ENCODE results near the gene LINC00305.

Gene LINC00305

DNA sequence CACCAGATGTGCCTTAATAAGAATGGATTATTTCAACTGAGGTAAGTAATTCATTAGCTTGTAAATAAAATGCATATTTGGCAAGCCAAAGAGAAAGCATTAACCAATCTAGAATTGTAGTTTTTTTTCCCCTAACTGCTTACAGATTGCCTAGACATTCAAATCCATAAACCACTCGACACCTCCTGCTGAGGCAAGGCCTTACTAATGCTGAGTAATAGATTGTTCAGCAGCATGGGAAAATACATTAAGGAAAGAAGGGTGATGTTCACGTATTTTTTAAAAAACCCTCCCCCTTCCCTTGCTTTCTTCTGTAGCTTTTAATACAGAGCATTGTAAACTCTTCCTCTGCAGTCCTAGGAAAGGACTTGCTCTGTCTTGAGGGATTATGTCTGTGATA, 17.0 kb upstream of the LINC00305 start:
- no peak for ATAC-seq
- TF ChIP-seq CSDC2 (CRISPR knock-in tag; IDR thresholded peaks at IDR 0.05) (no peak), TOX (CRISPR knock-in tag; IDR thresholded peaks at IDR 0.05; ENCODE audit: borderline replicate concordance) (no peak), BACH2 (CRISPR knock-in tag; IDR thresholded peaks at IDR 0.05; ENCODE audit: borderline replicate concordance) (no peak), TCF4 (CRISPR knock-in tag; IDR thresholded peaks at IDR 0.05; ENCODE audit: borderline replicate concordance) (no peak), ZFP3 (CRISPR knock-in tag; IDR thresholded peaks at IDR 0.05) (no peak), GLIS3 (CRISPR knock-in tag; IDR thresholded peaks at IDR 0.05) (no peak), ZFP30 (CRISPR knock-in tag; IDR thresholded peaks at IDR 0.05) (no peak), SNAI2 (CRISPR knock-in tag; IDR thresholded peaks at IDR 0.05) (no peak), ARNTL (CRISPR knock-in tag; IDR thresholded peaks at IDR 0.05; ENCODE audit: borderline replicate concordance, low read depth) (no peak)
- TF ChIP-seq, protein P1, sequence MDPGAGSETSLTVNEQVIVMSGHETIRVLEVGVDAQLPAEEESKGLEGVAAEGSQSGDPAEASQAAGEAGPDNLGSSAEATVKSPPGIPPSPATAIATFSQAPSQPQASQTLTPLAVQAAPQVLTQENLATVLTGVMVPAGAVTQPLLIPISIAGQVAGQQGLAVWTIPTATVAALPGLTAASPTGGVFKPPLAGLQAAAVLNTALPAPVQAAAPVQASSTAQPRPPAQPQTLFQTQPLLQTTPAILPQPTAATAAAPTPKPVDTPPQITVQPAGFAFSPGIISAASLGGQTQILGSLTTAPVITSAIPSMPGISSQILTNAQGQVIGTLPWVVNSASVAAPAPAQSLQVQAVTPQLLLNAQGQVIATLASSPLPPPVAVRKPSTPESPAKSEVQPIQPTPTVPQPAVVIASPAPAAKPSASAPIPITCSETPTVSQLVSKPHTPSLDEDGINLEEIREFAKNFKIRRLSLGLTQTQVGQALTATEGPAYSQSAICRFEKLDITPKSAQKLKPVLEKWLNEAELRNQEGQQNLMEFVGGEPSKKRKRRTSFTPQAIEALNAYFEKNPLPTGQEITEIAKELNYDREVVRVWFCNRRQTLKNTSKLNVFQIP (CRISPR knock-in tag; IDR thresholded peaks at IDR 0.05; ENCODE audit: borderline replicate concordance, low read depth): no peak
- TF ChIP-seq, protein P2, sequence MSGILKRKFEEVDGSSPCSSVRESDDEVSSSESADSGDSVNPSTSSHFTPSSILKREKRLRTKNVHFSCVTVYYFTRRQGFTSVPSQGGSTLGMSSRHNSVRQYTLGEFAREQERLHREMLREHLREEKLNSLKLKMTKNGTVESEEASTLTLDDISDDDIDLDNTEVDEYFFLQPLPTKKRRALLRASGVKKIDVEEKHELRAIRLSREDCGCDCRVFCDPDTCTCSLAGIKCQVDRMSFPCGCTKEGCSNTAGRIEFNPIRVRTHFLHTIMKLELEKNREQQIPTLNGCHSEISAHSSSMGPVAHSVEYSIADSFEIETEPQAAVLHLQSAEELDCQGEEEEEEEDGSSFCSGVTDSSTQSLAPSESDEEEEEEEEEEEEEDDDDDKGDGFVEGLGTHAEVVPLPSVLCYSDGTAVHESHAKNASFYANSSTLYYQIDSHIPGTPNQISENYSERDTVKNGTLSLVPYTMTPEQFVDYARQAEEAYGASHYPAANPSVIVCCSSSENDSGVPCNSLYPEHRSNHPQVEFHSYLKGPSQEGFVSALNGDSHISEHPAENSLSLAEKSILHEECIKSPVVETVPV (CRISPR knock-in tag; IDR thresholded peaks at IDR 0.05): no peak
- TF ChIP-seq, protein P3, sequence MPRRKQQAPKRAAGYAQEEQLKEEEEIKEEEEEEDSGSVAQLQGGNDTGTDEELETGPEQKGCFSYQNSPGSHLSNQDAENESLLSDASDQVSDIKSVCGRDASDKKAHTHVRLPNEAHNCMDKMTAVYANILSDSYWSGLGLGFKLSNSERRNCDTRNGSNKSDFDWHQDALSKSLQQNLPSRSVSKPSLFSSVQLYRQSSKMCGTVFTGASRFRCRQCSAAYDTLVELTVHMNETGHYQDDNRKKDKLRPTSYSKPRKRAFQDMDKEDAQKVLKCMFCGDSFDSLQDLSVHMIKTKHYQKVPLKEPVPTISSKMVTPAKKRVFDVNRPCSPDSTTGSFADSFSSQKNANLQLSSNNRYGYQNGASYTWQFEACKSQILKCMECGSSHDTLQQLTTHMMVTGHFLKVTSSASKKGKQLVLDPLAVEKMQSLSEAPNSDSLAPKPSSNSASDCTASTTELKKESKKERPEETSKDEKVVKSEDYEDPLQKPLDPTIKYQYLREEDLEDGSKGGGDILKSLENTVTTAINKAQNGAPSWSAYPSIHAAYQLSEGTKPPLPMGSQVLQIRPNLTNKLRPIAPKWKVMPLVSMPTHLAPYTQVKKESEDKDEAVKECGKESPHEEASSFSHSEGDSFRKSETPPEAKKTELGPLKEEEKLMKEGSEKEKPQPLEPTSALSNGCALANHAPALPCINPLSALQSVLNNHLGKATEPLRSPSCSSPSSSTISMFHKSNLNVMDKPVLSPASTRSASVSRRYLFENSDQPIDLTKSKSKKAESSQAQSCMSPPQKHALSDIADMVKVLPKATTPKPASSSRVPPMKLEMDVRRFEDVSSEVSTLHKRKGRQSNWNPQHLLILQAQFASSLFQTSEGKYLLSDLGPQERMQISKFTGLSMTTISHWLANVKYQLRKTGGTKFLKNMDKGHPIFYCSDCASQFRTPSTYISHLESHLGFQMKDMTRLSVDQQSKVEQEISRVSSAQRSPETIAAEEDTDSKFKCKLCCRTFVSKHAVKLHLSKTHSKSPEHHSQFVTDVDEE (CRISPR knock-in tag; IDR thresholded peaks at IDR 0.05): no peak
- TF ChIP-seq, protein P4, sequence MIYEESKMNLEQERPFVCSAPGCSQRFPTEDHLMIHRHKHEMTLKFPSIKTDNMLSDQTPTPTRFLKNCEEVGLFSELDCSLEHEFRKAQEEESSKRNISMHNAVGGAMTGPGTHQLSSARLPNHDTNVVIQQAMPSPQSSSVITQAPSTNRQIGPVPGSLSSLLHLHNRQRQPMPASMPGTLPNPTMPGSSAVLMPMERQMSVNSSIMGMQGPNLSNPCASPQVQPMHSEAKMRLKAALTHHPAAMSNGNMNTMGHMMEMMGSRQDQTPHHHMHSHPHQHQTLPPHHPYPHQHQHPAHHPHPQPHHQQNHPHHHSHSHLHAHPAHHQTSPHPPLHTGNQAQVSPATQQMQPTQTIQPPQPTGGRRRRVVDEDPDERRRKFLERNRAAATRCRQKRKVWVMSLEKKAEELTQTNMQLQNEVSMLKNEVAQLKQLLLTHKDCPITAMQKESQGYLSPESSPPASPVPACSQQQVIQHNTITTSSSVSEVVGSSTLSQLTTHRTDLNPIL (CRISPR knock-in tag; IDR thresholded peaks at IDR 0.05; ENCODE audit: low read depth): no peak
- TF ChIP-seq, protein P5, sequence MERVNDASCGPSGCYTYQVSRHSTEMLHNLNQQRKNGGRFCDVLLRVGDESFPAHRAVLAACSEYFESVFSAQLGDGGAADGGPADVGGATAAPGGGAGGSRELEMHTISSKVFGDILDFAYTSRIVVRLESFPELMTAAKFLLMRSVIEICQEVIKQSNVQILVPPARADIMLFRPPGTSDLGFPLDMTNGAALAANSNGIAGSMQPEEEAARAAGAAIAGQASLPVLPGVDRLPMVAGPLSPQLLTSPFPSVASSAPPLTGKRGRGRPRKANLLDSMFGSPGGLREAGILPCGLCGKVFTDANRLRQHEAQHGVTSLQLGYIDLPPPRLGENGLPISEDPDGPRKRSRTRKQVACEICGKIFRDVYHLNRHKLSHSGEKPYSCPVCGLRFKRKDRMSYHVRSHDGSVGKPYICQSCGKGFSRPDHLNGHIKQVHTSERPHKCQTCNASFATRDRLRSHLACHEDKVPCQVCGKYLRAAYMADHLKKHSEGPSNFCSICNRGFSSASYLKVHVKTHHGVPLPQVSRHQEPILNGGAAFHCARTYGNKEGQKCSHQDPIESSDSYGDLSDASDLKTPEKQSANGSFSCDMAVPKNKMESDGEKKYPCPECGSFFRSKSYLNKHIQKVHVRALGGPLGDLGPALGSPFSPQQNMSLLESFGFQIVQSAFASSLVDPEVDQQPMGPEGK (CRISPR knock-in tag; IDR thresholded peaks at IDR 0.05; ENCODE audit: borderline replicate concordance): no peak

DNA sequence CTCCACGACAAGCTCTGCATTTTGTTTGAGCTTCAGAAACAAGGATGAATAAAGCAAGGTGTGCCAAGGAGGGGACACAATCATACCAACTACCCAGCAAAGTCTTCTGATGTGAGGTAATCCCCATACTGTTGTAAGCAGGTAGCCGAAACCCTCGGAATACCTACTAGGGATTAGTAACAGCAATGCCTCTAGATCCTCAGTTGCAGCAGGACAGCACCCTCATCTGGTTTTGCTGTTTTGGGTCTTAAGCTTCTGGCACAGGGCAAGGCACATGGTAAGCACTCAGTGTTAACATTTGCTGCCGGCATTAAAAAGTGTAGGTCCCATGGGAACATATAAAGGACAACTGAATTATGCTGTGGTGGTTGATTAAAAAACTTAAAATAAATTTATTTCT, 16.0 kb upstream of the LINC00305 start:
- no peak for ATAC-seq
- TF ChIP-seq, protein P1 (CRISPR knock-in tag; IDR thresholded peaks at IDR 0.05; ENCODE audit: borderline replicate concordance, low read depth): no peak
- TF ChIP-seq, protein P2 (CRISPR knock-in tag; IDR thresholded peaks at IDR 0.05): no peak
- no peak for TF ChIP-seq ZNF8 (CRISPR knock-in tag; IDR thresholded peaks at IDR 0.05)
- TF ChIP-seq TOX (CRISPR knock-in tag; IDR thresholded peaks at IDR 0.05; ENCODE audit: borderline replicate concordance): no peak
- TF ChIP-seq ISL1 (CRISPR knock-in tag; IDR thresholded peaks at IDR 0.05): no peak
- TF ChIP-seq, protein P3 (CRISPR knock-in tag; IDR thresholded peaks at IDR 0.05): no peak
- no peak for TF ChIP-seq ESRRG (CRISPR knock-in tag; IDR thresholded peaks at IDR 0.05)
- TF ChIP-seq ZC3H10 (CRISPR knock-in tag; IDR thresholded peaks at IDR 0.05): no peak
- TF ChIP-seq GLIS3 (CRISPR knock-in tag; IDR thresholded peaks at IDR 0.05): no peak
- TF ChIP-seq, protein P5 (CRISPR knock-in tag; IDR thresholded peaks at IDR 0.05; ENCODE audit: borderline replicate concordance): no peak
- TF ChIP-seq, protein P4 (CRISPR knock-in tag; IDR thresholded peaks at IDR 0.05; ENCODE audit: low read depth): no peak
- TF ChIP-seq BACH2 (CRISPR knock-in tag; IDR thresholded peaks at IDR 0.05; ENCODE audit: borderline replicate concordance): no peak
- no peak for TF ChIP-seq TCF4 (CRISPR knock-in tag; IDR thresholded peaks at IDR 0.05; ENCODE audit: borderline replicate concordance)
- no peak for TF ChIP-seq OSR1 (CRISPR knock-in tag; IDR thresholded peaks at IDR 0.05)
